ENCODE data around the gene NPVF. TPM values are rescaled to one million over a fixed set of nuclear protein-coding genes. Genes with fewer than 3 reads are reported as not detected.

The NPVF gene
- total RNA-seq, 1 experiment from 2014 or later, result not detected

DNA sequence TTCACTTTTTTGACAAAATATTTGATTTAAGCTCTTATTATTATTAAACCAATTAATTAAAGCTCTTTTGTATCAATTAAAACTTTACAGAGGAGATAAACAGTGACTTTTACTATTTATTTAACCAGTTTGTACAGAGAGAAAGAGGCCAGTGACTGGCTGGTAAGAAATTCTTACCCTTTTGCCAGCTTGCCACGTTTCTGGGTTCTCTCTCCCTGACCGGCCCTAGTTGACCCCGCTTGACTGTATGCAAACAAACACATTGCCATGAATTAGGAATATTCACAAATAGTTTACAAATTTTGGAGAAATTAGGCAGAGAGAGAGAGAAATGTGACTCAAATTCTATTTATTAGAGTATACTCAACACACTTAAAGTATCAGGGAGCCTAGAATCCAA, 36.2 kb downstream of the NPVF start:
- H3K27me3 Mint-ChIP-seq (ENCODE audit: insufficient read depth, unreplicated experiment), result no peaks in the 10 kb centered on the region
- peaks cover under 1% of the 10 kb centered on the region for H3K4me1 Mint-ChIP-seq (ENCODE audit: low read depth, unreplicated experiment)
- H3K27ac Mint-ChIP-seq (ENCODE audit: unreplicated experiment), result no peak overlapping the region
- TF ChIP-seq CTCF (IDR thresholded peaks at IDR 0.05; ENCODE audit: insufficient read depth in 1 of 2, low read depth in 1 of 2, low read length in 1 of 2, severe bottlenecking in 1 of 2, unreplicated experiment in 1 of 2), result no peak
- BruUV-seq (replicated peaks), result no TSS peak
- no peaks in the 10 kb centered on the region for H3K36me3 Mint-ChIP-seq (ENCODE audit: insufficient read depth, unreplicated experiment)
- Histone ChIP-seq H3K9me3 (peaks cover 7% of the 10 kb centered on the region; the same call in 1 of the 2 replicates), H3K27me3 (replicated peaks; ENCODE audit: control insufficient read depth, insufficient read depth, low read length) (no peaks in the 10 kb centered on the region), H3K4me1 (peaks cover 21% of the 10 kb centered on the region), H3K4me3 (ENCODE audit: low read depth, low read length) (no peak overlapping the region), H3K36me3 (ENCODE audit: control insufficient read depth, insufficient read depth, low read length) (no peaks in the 10 kb centered on the region)
- H3K9me3 Mint-ChIP-seq (ENCODE audit: unreplicated experiment), result peaks cover 17% of the 10 kb centered on the region
- CTCF ChIA-PET, result interaction anchor here (0.8 to 2.8 kb wide), 2 partner anchors 12 to 184 kb away, joined by 3 to 16 read pairs; a partner anchor contains a TSS
- intact Hi-C loops (cut with micrococcal nuclease; ENCODE audit: unreplicated experiment), result no loop called here
- POLR2A ChIA-PET, result interaction anchor here (1.0 kb wide), 1 partner anchor 67 kb away, joined by 4 read pairs; the partner anchor contains the start of gene CYCS
- H3K4me3 Mint-ChIP-seq (ENCODE audit: unreplicated experiment), result no peak overlapping the region
- no peak for DNase-seq

DNA sequence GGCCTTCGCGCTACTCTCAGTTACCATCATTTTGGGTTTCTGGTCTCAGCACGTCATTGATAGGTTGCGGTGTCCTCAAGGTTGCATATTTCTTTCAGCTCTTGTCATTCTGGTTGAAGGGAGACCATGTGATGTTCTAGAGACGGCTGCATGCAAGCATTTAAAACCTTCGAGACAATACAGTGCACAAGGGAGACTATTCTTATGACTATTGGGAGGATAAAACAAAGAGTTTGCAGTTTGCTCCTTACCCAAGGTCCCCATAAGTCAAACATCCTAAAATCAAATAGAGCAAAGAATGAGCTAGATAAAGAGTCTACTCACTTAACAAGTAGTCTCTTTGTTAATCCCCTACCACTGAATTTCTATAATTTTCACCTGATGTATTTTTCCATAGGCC, 39.1 kb downstream of the NPVF start:
- no peak for TF ChIP-seq CTCF (IDR thresholded peaks at IDR 0.05; ENCODE audit: insufficient read depth in 1 of 2, low read depth in 1 of 2, low read length in 1 of 2, severe bottlenecking in 1 of 2, unreplicated experiment in 1 of 2)
- POLR2A ChIA-PET, result no interaction called here
- Mint-ChIP-seq H3K27me3 (ENCODE audit: insufficient read depth, unreplicated experiment) (no peaks in the 10 kb centered on the region), H3K9me3 (ENCODE audit: unreplicated experiment) (no peaks in the 10 kb centered on the region), H3K4me1 (ENCODE audit: low read depth, unreplicated experiment) (peaks cover 12% of the 10 kb centered on the region), H3K4me3 (ENCODE audit: unreplicated experiment) (no peak overlapping the region), H3K27ac (ENCODE audit: unreplicated experiment) (no peak overlapping the region), H3K36me3 (ENCODE audit: insufficient read depth, unreplicated experiment) (no peaks in the 10 kb centered on the region)
- DNase-seq, result no peak
- Histone ChIP-seq H3K4me3 (ENCODE audit: low read depth, low read length) (no peak overlapping the region), H3K36me3 (ENCODE audit: control insufficient read depth, insufficient read depth, low read length) (no peaks in the 10 kb centered on the region), H3K27me3 (replicated peaks; ENCODE audit: control insufficient read depth, insufficient read depth, low read length) (no peaks in the 10 kb centered on the region), H3K4me1 (peaks cover 17% of the 10 kb centered on the region), H3K9me3 (no peaks in the 10 kb centered on the region)
- BruUV-seq (replicated peaks), result no TSS peak
- intact Hi-C loops (cut with micrococcal nuclease; ENCODE audit: unreplicated experiment), result no loop called here
- CTCF ChIA-PET, result interaction anchor here (1.1 to 1.7 kb wide), 2 partner anchors 9 to 28 kb away, joined by 4 to 10 read pairs; a partner anchor contains a TSS

GRCh38 chr7:25187932-25188331, 40.4 kb downstream of the NPVF start:
- H3K36me3 ChIP-seq (ENCODE audit: control insufficient read depth, insufficient read depth, low read length), result no peaks in the 10 kb centered on the region
- ChIA-PET CTCF (interaction anchor here (1.7 kb wide), 1 partner anchor 8 kb away, joined by 10 read pairs; a partner anchor contains a TSS), POLR2A (no interaction called here)
- Mint-ChIP-seq H3K4me3 (ENCODE audit: unreplicated experiment) (no peak overlapping the region), H3K36me3 (ENCODE audit: insufficient read depth, unreplicated experiment) (no peaks in the 10 kb centered on the region), H3K4me1 (ENCODE audit: low read depth, unreplicated experiment) (peaks cover 12% of the 10 kb centered on the region), H3K27ac (ENCODE audit: unreplicated experiment) (no peak overlapping the region), H3K9me3 (ENCODE audit: unreplicated experiment) (no peaks in the 10 kb centered on the region), H3K27me3 (ENCODE audit: insufficient read depth, unreplicated experiment) (no peaks in the 10 kb centered on the region)
- no TSS peak for BruUV-seq (replicated peaks)
- no peaks in the 10 kb centered on the region for H3K27me3 ChIP-seq (replicated peaks; ENCODE audit: control insufficient read depth, insufficient read depth, low read length)
- no peak overlapping the region for H3K4me3 ChIP-seq (ENCODE audit: low read depth, low read length)
- DNase-seq, result no peak
- no peaks in the 10 kb centered on the region for H3K9me3 ChIP-seq
- H3K4me1 ChIP-seq, result peaks cover 17% of the 10 kb centered on the region
- intact Hi-C loops (cut with micrococcal nuclease; ENCODE audit: unreplicated experiment), result no loop called here
- no peak for TF ChIP-seq CTCF (IDR thresholded peaks at IDR 0.05; ENCODE audit: insufficient read depth in 1 of 2, low read depth in 1 of 2, low read length in 1 of 2, severe bottlenecking in 1 of 2, unreplicated experiment in 1 of 2)
